Ascending aorta (tissue), 2 donors: ENCODE measurements around the gene PACC1. TPM values are rescaled to one million over a fixed set of nuclear protein-coding genes. Genes with fewer than 3 reads are reported as not detected.

Experiments used
- DNase-seq, 2 donors: peaks; one replicate each; pipeline ENCODE4 v3.0.0-alpha.2; 2019; ENCODE audit warnings: low spot score in 2 of 2
- H3K27ac ChIP-seq, 2 donors: fragments of 200-600 bp; sonication (generic); one replicate each; pipeline ENCODE4 v1.5.1; 2016 to 2017; ENCODE audit warnings: mild to moderate bottlenecking in 1 of 2
- H3K27me3 ChIP-seq: fragments of 200-600 bp; sonication (generic); one replicate; pipeline ENCODE4 v1.5.1; 2017
- H3K36me3 ChIP-seq, 2 donors: fragments of 200-600 bp; sonication (generic); one replicate each; pipeline ENCODE4 v1.5.1; 2016
- H3K4me1 ChIP-seq, 2 donors: fragments of 200-600 bp; sonication (generic); one replicate each; pipeline ENCODE4 v1.5.1; 2016 to 2017; ENCODE audit warnings: mild to moderate bottlenecking in 1 of 2
- H3K4me3 ChIP-seq, 2 donors: fragments of 200-600 bp; sonication (generic); one replicate each; pipeline ENCODE4 v1.5.1; 2016 to 2017; ENCODE audit warnings: mild to moderate bottlenecking in 1 of 2
- H3K9me3 ChIP-seq, 2 donors: fragments of 200-600 bp; sonication (generic); one replicate each; pipeline ENCODE4 v1.5.1; 2016
- intact Hi-C: fragments of 100-400 bp; cut with DNase I; formaldehyde crosslinking; loops from one replicate; pipeline ENCODE4 v1.15.1; 2023
- total RNA-seq: library from RNA; depleted of rRNA; stranded (reverse); fragments of >200 nt; gene quantifications from one replicate; pipeline ENCODE4 v1.1.0, GENCODE V29; 2016
- TF ChIP-seq, protein P1 (sequence below), 3 experiments: fragments of 200-600 bp in 2 of 3; fragments of 450-650 bp in 1 of 3; sonication (generic) in 2 of 3; IDR thresholded peaks; one replicate each; pipeline ENCODE4 v1.5.1; 2016 to 2019; ENCODE audit warnings: antibody characterized with exemption in 3 of 3, mild to moderate bottlenecking in 1 of 3, moderate library complexity in 1 of 3

Gene PACC1
- total RNA-seq, 1 donor from 2014 or later, result 0.85 TPM

DNA sequence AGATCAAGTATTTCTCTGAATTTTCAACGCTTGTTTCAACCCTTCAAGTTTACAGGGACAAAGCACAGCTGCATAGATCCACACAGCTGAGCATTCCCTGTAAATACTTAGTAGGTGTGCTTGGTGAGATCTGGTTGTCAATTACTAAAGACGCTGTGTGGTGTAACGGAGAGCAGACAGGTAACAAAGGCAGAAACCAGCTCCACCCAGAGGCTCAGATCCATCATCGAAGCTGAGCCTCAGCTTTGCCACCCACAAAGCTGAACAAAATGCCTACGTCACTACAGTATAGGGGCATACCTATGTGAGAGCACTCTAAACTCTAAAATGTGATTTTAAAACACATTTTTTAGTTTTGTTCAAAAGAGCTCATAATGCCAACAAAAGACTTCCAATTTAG, 38.7 kb downstream of the PACC1 start:
- no peaks in the 10 kb centered on the region for H3K27me3 ChIP-seq
- TF ChIP-seq, protein P1, sequence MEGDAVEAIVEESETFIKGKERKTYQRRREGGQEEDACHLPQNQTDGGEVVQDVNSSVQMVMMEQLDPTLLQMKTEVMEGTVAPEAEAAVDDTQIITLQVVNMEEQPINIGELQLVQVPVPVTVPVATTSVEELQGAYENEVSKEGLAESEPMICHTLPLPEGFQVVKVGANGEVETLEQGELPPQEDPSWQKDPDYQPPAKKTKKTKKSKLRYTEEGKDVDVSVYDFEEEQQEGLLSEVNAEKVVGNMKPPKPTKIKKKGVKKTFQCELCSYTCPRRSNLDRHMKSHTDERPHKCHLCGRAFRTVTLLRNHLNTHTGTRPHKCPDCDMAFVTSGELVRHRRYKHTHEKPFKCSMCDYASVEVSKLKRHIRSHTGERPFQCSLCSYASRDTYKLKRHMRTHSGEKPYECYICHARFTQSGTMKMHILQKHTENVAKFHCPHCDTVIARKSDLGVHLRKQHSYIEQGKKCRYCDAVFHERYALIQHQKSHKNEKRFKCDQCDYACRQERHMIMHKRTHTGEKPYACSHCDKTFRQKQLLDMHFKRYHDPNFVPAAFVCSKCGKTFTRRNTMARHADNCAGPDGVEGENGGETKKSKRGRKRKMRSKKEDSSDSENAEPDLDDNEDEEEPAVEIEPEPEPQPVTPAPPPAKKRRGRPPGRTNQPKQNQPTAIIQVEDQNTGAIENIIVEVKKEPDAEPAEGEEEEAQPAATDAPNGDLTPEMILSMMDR (IDR thresholded peaks at IDR 0.05), result no peak
- H3K4me3 ChIP-seq, result no peak overlapping the region
- intact Hi-C loops, result no loop called here
- peaks cover 0 to 5% of the 10 kb centered on the region in 2 donors for H3K9me3 ChIP-seq
- H3K27ac ChIP-seq, result no peak overlapping the region
- peaks cover 9 to 23% of the 10 kb centered on the region in 2 donors for H3K36me3 ChIP-seq
- H3K4me1 ChIP-seq, result no peaks in the 10 kb centered on the region
- no peak for DNase-seq

GRCh38 chr1:212368073-212368484, 46.6 kb downstream of the PACC1 start:
- TF ChIP-seq, protein P1 (IDR thresholded peaks at IDR 0.05), result peak; percentile 62 to 84 (median 65)
- Histone ChIP-seq H3K27ac (no peak overlapping the region), H3K4me3 (no peak overlapping the region), H3K27me3 (no peaks in the 10 kb centered on the region), H3K9me3 (peaks cover 0 to 5% of the 10 kb centered on the region in 2 donors), H3K4me1 (no peaks in the 10 kb centered on the region), H3K36me3 (peaks cover 0 to 21% of the 10 kb centered on the region in 2 donors)
- intact Hi-C loops, result loop anchor here (2.0 kb wide), 1 partner anchor 89 kb away; no protein-coding TSS in a partner anchor
- peak in 1 of 2 donors; percentile 70 for DNase-seq

DNA sequence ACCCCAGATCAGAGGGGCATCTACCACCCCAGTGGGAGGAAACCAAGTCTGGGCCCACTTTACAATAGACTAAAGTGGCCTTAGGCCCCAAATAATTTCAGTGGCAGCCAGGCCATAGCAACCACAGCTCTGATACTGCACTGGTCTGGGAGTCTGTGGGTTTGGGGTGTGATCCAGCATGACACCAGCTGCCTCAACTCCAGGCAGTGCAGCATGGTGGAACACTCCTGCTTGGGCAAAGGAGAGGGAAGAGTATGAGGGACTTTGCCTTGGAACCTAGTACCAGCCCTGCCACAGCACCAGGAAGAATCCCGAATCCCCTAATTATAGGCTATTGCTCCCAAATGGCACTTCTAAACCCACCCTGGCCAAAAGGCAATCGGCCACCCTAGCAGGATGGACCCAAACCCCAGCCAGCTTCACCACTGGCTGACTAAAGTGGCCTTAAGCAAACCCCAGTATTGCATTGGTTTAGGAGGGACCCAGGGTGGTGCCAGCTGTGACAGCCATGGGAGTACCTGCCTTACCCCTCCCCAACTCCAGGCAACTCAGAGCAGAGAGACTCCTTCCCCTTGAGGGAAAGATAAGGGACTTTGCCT, 47.1 kb downstream of the PACC1 start:
- TF ChIP-seq, protein P1 (IDR thresholded peaks at IDR 0.05), result no peak
- H3K9me3 ChIP-seq, result peaks cover 0 to under 1% of the 10 kb centered on the region in 2 donors
- DNase-seq, result no peak
- intact Hi-C loops, result loop anchor here (1.0 to 2.0 kb wide), 2 partner anchors 89 to 297 kb away; no protein-coding TSS in a partner anchor
- no peak overlapping the region for H3K4me3 ChIP-seq
- peak overlapping the region in 1 of 2 donors; percentile 36 for H3K27ac ChIP-seq
- H3K36me3 ChIP-seq, result peaks cover 0 to 26% of the 10 kb centered on the region in 2 donors
- no peaks in the 10 kb centered on the region for H3K27me3 ChIP-seq
- no peaks in the 10 kb centered on the region for H3K4me1 ChIP-seq

- Histone ChIP-seq H3K27me3 (no peaks in the 10 kb centered on the region), H3K4me1 (no peaks in the 10 kb centered on the region), H3K36me3 (peaks cover 0 to 30% of the 10 kb centered on the region in 2 donors), H3K9me3 (no peaks in the 10 kb centered on the region), H3K4me3 (no peak overlapping the region), H3K27ac (peak overlapping the region in 1 of 2 donors; percentile 36)
- intact Hi-C loops, result loop anchor here (1.0 kb wide), 1 partner anchor 297 kb away; no protein-coding TSS in a partner anchor
- DNase-seq, result no peak
- TF ChIP-seq, protein P1 (IDR thresholded peaks at IDR 0.05), result no peak
These were observed 47.8 kb downstream of the PACC1 start for GRCh38 chr1:212366901-212367300.

DNA sequence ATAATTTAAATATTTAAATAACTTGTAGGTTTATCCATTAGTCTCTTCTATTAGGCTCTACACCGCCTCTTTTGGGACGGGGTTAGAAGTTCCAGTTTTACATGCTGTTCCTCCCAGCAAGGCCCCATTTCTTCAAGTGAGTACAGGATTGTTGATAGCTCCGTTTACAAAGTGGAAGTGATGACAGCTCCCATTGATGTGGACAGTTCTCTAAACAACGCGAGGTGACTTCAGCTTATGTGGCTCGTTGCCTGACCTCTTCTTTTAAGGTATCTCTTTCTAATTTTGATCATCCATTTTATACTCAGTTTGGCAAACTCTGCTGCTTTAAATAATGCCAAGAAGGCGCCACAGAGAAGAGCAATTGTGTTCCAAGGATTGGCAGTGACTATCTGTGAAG, 49.7 kb downstream of the PACC1 start:
- Histone ChIP-seq H3K4me3 (no peak overlapping the region), H3K27ac (no peak overlapping the region), H3K9me3 (no peaks in the 10 kb centered on the region), H3K27me3 (no peaks in the 10 kb centered on the region), H3K4me1 (no peaks in the 10 kb centered on the region), H3K36me3 (peaks cover 3 to 46% of the 10 kb centered on the region in 2 donors)
- intact Hi-C loops, result no loop called here
- DNase-seq, result no peak
- TF ChIP-seq, protein P1 (IDR thresholded peaks at IDR 0.05), result no peak
